GM18526 (cell line): ENCODE data around the gene ZSCAN21.
A peak's percentile ranks its signal among the peaks of the same experiment; 100 is the strongest.

Experiments
- POLR2A ChIP-seq: IDR thresholded peaks from 3 replicates; pipeline ENCODE4 v1.6.1; 2011; ENCODE audit not compliant: insufficient read length; ENCODE audit errors: extremely low read depth

ZSCAN21 gene

GRCh38 chr7:100088095-100088620 lies 38.6 kb downstream of the ZSCAN21 start:
- no peak for TF ChIP-seq POLR2A

- TF ChIP-seq POLR2A, result peak; percentile 94
These were observed 39.3 kb downstream of the ZSCAN21 start, which contains the start of gene COPS6 for GRCh38 chr7:100088621-100089457. TSS of gene COPS6 (plus strand) at chr7:100088969. CDS start at chr7:100088991, 22 bp downstream.

- no peak for TF ChIP-seq POLR2A
These were observed 40.1 kb downstream of the ZSCAN21 start for GRCh38 chr7:100089458-100090196.

- no peak for TF ChIP-seq POLR2A
These were observed 41.2 kb downstream of the ZSCAN21 start for GRCh38 chr7:100090527-100091410.

- peak; percentile 22 for TF ChIP-seq POLR2A
These were observed 42.0 kb downstream of the ZSCAN21 start for GRCh38 chr7:100091411-100092181.

GRCh38 chr7:100093054-100093453 lies 43.5 kb downstream of the ZSCAN21 start:
- no peak for TF ChIP-seq POLR2A

- no peak for TF ChIP-seq POLR2A
These were observed 43.9 kb downstream of the ZSCAN21 start for GRCh38 chr7:100093498-100093897.

GRCh38 chr7:100093925-100094486 lies 44.4 kb downstream of the ZSCAN21 start:
- no peak for TF ChIP-seq POLR2A

GRCh38 chr7:100095289-100095688 lies 45.7 kb downstream of the ZSCAN21 start:
- TF ChIP-seq POLR2A, result no peak

- no peak for TF ChIP-seq POLR2A
These were observed 46.1 kb downstream of the ZSCAN21 start for GRCh38 chr7:100095704-100096103.

- TF ChIP-seq POLR2A, result no peak
These were observed 49.3 kb downstream of the ZSCAN21 start for GRCh38 chr7:100098913-100099312.

- no peak for TF ChIP-seq POLR2A
These were observed 49.9 kb downstream of the ZSCAN21 start for GRCh38 chr7:100099452-100099851.

- no peak for TF ChIP-seq POLR2A
These were observed 50.9 kb downstream of the ZSCAN21 start for GRCh38 chr7:100100420-100101015.
